ENCODE data around the gene TEX19.

The TEX19 gene

DNA sequence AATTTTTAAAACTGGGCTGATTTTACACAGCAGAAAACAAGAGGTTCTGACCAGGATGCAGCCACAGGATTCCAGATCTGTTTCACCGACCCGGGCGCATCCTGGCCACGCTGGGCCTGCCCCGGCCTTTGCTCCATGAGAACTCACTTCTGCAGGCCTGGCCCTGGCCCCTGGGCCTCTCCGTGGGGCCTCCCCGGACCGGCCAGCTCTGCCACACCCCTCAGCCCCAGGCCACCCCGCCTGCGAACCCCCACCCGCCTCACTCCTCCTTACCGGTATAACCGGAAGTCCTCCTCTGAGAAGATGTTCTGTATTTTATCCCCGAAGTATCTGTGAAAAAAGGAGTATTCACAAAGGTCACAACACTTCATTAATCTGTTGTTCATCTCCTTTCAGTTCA lies 46.0 kb downstream of the TEX19 start:
- TF ChIP-seq EGR1 (IDR thresholded peaks at IDR 0.05), result no peak
- no peak for TF ChIP-seq TCF12 (IDR thresholded peaks at IDR 0.05; ENCODE audit: low read depth)
- TF ChIP-seq TAF1 (IDR thresholded peaks at IDR 0.05; ENCODE audit: low read depth), result no peak
- TF ChIP-seq USF1 (IDR thresholded peaks at IDR 0.05), result no peak

GRCh38 chr17:82406131-82406671 lies 47.2 kb downstream of the TEX19 start:
- TF ChIP-seq NFIC (IDR thresholded peaks at IDR 0.05) (no peak), TEAD4 (IDR thresholded peaks at IDR 0.05) (no peak), FOXM1 (IDR thresholded peaks at IDR 0.05; ENCODE audit: borderline replicate concordance, low read depth) (no peak), ZBTB7A (IDR thresholded peaks at IDR 0.05; ENCODE audit: low read depth) (no peak), CEBPB (IDR thresholded peaks at IDR 0.05) (no peak), RAD21 (IDR thresholded peaks at IDR 0.05; ENCODE audit: low read depth) (no peak)
- TF ChIP-seq, protein P1, sequence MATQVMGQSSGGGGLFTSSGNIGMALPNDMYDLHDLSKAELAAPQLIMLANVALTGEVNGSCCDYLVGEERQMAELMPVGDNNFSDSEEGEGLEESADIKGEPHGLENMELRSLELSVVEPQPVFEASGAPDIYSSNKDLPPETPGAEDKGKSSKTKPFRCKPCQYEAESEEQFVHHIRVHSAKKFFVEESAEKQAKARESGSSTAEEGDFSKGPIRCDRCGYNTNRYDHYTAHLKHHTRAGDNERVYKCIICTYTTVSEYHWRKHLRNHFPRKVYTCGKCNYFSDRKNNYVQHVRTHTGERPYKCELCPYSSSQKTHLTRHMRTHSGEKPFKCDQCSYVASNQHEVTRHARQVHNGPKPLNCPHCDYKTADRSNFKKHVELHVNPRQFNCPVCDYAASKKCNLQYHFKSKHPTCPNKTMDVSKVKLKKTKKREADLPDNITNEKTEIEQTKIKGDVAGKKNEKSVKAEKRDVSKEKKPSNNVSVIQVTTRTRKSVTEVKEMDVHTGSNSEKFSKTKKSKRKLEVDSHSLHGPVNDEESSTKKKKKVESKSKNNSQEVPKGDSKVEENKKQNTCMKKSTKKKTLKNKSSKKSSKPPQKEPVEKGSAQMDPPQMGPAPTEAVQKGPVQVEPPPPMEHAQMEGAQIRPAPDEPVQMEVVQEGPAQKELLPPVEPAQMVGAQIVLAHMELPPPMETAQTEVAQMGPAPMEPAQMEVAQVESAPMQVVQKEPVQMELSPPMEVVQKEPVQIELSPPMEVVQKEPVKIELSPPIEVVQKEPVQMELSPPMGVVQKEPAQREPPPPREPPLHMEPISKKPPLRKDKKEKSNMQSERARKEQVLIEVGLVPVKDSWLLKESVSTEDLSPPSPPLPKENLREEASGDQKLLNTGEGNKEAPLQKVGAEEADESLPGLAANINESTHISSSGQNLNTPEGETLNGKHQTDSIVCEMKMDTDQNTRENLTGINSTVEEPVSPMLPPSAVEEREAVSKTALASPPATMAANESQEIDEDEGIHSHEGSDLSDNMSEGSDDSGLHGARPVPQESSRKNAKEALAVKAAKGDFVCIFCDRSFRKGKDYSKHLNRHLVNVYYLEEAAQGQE (IDR thresholded peaks at IDR 0.05; ENCODE audit: low read depth), result no peak

- TF ChIP-seq TCF12 (IDR thresholded peaks at IDR 0.05; ENCODE audit: low read depth) (no peak), TEAD4 (IDR thresholded peaks at IDR 0.05) (no peak), YY1 (IDR thresholded peaks at IDR 0.05; ENCODE audit: low read depth) (no peak), RAD21 (IDR thresholded peaks at IDR 0.05; ENCODE audit: low read depth) (no peak), EGR1 (IDR thresholded peaks at IDR 0.05) (no peak), TAF1 (IDR thresholded peaks at IDR 0.05; ENCODE audit: low read depth) (no peak), CREB1 (IDR thresholded peaks at IDR 0.05; ENCODE audit: low read depth) (no peak), FOXM1 (IDR thresholded peaks at IDR 0.05; ENCODE audit: borderline replicate concordance, low read depth) (no peak), CEBPB (IDR thresholded peaks at IDR 0.05) (no peak), ZBTB7A (IDR thresholded peaks at IDR 0.05; ENCODE audit: low read depth) (no peak), EP300 (IDR thresholded peaks at IDR 0.05; ENCODE audit: borderline replicate concordance) (no peak), NFIC (IDR thresholded peaks at IDR 0.05) (no peak), USF1 (IDR thresholded peaks at IDR 0.05) (no peak)
- TF ChIP-seq, protein P2, sequence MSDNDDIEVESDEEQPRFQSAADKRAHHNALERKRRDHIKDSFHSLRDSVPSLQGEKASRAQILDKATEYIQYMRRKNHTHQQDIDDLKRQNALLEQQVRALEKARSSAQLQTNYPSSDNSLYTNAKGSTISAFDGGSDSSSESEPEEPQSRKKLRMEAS (IDR thresholded peaks at IDR 0.05), result no peak
- TF ChIP-seq, protein P1 (IDR thresholded peaks at IDR 0.05; ENCODE audit: low read depth), result no peak
Measured at GRCh38 chr17:82407255-82407654, 48.2 kb downstream of the TEX19 start.

DNA sequence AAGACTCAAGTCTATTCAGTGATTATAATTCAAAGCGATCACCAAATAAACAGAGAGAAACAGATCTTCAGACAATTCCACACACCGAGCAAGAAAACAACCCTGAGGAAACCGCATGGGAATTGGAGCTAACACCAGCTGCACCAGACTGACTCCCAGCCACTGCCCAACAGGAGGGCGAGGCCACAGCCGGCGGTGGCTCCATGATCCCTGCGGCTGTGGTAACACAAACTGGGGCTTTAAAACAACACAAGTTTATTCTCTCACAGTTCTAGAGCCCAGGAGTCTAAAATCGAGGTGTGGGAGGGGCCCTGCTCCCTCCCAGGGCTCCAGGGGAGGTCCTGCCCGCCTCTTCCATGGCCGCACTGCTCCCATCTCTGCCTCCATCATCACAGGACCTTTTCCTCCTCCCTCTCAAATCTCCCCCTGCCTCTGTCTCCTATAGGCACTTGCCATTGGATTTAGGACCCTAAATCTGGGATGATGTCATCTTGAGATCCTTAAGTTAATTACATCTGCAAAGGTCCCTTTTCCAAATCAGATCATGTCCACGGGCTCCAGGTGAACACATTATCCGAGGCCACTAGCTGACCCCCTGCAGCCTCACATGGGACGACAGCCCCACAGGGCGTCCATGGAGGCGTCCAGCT lies 49.4 kb downstream of the TEX19 start:
- no peak for TF ChIP-seq NFIC (IDR thresholded peaks at IDR 0.05)
- no peak for TF ChIP-seq RAD21 (IDR thresholded peaks at IDR 0.05; ENCODE audit: low read depth)
- TF ChIP-seq, protein P2 (IDR thresholded peaks at IDR 0.05), result no peak
- TF ChIP-seq ZBTB7A (IDR thresholded peaks at IDR 0.05; ENCODE audit: low read depth), result no peak
- TF ChIP-seq, protein P1 (IDR thresholded peaks at IDR 0.05; ENCODE audit: low read depth), result no peak
- no peak for TF ChIP-seq TAF1 (IDR thresholded peaks at IDR 0.05; ENCODE audit: low read depth)
- TF ChIP-seq TCF12 (IDR thresholded peaks at IDR 0.05; ENCODE audit: low read depth), result no peak

DNA sequence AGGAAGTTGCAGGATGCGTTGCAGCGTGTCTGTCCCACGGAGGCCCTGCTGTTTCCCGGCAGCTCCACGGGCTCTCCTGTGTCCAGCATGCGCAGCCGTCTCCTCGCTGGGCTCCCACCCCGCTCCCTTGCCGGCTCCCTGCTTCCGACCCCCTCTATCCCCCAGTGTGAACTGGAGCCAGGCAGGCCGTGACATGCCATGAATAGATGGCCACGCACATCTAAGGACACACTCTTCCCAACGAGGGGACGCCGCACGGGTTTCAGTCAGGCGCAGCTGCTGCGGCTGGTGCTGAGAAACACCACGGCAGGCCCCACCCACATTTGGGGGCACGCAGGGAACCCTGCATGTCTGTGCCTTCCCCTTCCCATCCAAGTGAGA lies 49.9 kb downstream of the TEX19 start:
- TF ChIP-seq CREB1 (IDR thresholded peaks at IDR 0.05; ENCODE audit: low read depth), result no peak
- TF ChIP-seq YY1 (IDR thresholded peaks at IDR 0.05; ENCODE audit: low read depth), result no peak
- TF ChIP-seq TEAD4 (IDR thresholded peaks at IDR 0.05), result no peak
- TF ChIP-seq, protein P2 (IDR thresholded peaks at IDR 0.05), result no peak
- TF ChIP-seq EGR1 (IDR thresholded peaks at IDR 0.05), result no peak
- no peak for TF ChIP-seq NFIC (IDR thresholded peaks at IDR 0.05)
- no peak for TF ChIP-seq FOXM1 (IDR thresholded peaks at IDR 0.05; ENCODE audit: borderline replicate concordance, low read depth)
- no peak for TF ChIP-seq USF1 (IDR thresholded peaks at IDR 0.05)
- no peak for TF ChIP-seq TCF12 (IDR thresholded peaks at IDR 0.05; ENCODE audit: low read depth)
- no peak for TF ChIP-seq EP300 (IDR thresholded peaks at IDR 0.05; ENCODE audit: borderline replicate concordance)

All from Ishikawa (cell line).